HL-60 (cell line): ENCODE results near the gene STKLD1.

Experiments used
- CTCF ChIP-seq: IDR thresholded peaks from one replicate; pipeline ENCODE4 v1.5.1; 2011; ENCODE audit warnings: low read length, control low read depth, inconsistent platforms; ENCODE audit not compliant: insufficient read depth
- GABPA ChIP-seq: IDR thresholded peaks from 2 replicates; pipeline ENCODE4 v1.6.1; 2012; ENCODE audit warnings: low read depth
- POLR2AphosphoS5 ChIP-seq: IDR thresholded peaks from 2 replicates; pipeline ENCODE4 v1.6.1; 2012; ENCODE audit warnings: low read depth
- REST ChIP-seq: IDR thresholded peaks from 2 replicates; pipeline ENCODE4 v1.6.1; 2012; ENCODE audit warnings: low read depth; ENCODE audit not compliant: insufficient replicate concordance
- SPI1 ChIP-seq: IDR thresholded peaks from 2 replicates; pipeline ENCODE4 v1.6.1; 2012; ENCODE audit warnings: low read depth, mild to moderate bottlenecking, borderline replicate concordance

DNA sequence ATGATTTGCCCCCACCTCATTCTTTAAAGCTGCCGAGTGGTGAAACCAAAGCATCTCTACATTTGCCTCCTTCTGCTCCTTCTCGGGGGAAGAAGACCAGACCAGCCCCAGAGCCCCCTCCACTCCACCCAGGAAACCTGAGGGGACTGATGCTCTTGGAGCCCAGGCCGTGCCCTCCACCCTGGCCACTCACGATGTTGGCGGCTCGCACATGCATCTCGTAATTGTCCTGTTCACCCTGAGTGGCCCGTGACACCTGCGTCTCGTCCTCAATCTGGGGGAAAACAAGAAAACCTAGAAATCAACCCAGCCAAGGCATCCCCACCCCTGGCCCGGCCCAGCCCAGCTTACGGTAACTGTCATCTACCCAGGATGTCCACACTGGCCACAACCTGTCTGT is 31.2 kb upstream of the STKLD1 start:
- no peak for TF ChIP-seq CTCF
- TF ChIP-seq POLR2AphosphoS5: no peak
- no peak for TF ChIP-seq REST
- TF ChIP-seq SPI1: no peak
- no peak for TF ChIP-seq GABPA
